Measurements from ENCODE around the gene SLC9A3.

The SLC9A3 gene

DNA sequence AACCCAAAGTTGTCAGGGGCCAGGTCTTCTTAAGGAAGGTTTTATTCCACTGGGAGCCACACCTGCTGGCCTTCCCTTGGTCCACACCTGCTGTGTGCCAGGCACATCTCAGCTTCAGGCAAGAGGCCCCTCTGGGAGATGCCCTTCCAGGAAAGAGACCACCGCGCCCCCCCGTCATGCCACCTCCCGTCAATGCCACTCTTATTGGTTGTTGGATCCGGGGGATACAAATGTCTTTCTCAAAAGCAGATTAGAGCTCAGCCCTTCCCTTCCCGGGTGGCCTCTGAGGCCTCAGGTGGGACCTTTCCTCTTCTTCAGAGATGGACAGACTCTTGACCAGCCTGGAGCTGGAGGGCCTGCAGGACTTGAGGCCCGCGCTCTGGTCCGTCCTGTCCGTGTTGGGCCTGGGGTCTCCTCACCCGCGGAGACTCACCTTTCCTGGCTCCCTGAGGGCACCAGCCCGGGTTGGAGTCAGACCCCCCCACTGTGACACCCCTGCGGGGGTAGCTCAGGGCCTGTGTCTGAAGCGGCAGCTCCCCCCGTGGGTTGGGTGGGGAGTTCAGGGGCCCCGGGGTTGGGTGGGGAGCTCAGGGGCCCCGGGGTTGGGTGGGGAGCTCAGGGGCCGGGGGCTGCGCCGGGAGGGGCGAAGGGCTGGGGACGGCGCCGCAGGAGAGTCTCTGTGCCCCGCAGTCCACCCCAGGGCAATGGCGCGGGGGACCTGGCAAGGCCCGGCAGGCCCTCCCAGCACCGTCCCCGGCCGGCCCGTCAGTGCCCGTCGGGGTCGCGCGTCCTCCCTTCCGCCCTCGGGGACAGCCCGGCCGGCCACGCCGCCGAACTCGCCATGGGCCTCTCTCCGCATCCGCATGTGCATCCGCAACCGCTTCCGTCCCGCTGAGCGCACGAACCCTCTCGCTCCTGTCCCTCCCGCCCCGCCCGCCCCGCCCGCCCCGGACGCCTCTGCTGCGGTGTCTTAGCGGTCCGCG lies 3.7 kb upstream of the SLC9A3 start:
- no peak overlapping the region for H3K27ac ChIP-seq
- no peak for TF ChIP-seq ZFX (IDR thresholded peaks at IDR 0.05; ENCODE audit: borderline replicate concordance)
- TF ChIP-seq, protein P1, sequence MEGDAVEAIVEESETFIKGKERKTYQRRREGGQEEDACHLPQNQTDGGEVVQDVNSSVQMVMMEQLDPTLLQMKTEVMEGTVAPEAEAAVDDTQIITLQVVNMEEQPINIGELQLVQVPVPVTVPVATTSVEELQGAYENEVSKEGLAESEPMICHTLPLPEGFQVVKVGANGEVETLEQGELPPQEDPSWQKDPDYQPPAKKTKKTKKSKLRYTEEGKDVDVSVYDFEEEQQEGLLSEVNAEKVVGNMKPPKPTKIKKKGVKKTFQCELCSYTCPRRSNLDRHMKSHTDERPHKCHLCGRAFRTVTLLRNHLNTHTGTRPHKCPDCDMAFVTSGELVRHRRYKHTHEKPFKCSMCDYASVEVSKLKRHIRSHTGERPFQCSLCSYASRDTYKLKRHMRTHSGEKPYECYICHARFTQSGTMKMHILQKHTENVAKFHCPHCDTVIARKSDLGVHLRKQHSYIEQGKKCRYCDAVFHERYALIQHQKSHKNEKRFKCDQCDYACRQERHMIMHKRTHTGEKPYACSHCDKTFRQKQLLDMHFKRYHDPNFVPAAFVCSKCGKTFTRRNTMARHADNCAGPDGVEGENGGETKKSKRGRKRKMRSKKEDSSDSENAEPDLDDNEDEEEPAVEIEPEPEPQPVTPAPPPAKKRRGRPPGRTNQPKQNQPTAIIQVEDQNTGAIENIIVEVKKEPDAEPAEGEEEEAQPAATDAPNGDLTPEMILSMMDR (IDR thresholded peaks at IDR 0.05): no peak

DNA sequence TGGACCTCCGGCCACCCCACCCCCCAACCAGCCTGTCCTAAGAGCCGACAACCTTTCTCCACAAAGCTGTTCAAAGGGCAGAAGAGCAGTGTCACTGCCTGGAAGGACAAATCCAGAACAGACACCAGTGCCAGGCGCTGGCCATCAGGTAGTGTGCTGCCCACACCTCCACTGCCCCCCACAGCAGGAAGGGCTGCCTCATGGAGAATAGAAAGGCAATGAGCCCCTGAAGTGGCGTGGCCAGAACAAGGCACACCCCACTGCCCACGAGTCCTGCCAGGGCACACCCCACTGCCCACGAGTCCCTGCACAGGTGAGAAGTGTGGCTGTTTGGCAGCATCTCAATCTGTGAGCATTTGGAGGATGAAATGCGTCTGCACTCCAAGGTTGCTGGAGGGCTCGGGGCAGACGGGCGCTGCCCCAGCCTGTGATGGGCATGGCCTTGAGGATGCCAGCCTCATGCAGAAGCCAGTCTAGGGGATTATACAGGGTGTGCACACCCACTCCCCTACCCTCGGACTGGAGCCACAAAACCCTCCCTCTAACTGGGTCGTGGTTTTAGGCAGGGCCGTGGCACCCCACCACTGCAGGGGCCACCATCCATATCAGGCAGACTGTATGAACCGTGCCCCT lies 2.3 kb upstream of the SLC9A3 start:
- TF ChIP-seq, protein P1 (IDR thresholded peaks at IDR 0.05): no peak
- no peak for TF ChIP-seq ZFX (IDR thresholded peaks at IDR 0.05; ENCODE audit: borderline replicate concordance)
- no peak overlapping the region for H3K27ac ChIP-seq

DNA sequence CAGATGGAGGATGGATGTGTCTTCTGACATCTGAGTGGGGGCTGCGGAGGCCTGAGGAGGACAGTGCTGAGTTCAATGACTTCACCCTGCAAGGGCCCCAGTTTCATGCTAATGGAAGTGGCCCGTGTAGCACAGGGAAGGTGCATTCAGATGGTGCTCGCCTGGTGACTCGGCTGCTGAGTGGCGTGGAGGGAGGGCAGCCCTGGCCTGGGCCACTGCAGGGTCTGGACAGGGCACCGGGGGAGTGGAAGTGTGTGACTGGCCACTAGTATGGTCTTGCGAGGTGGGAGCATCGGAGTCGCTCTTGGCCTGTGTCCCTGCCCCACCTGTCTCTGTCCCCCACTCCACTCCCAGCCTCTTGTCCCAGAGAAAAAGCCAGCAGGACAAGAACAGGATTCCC lies 1.7 kb upstream of the SLC9A3 start:
- H3K27ac ChIP-seq: no peak overlapping the region
- TF ChIP-seq, protein P1 (IDR thresholded peaks at IDR 0.05): no peak
- no peak for TF ChIP-seq ZFX (IDR thresholded peaks at IDR 0.05; ENCODE audit: borderline replicate concordance)

DNA sequence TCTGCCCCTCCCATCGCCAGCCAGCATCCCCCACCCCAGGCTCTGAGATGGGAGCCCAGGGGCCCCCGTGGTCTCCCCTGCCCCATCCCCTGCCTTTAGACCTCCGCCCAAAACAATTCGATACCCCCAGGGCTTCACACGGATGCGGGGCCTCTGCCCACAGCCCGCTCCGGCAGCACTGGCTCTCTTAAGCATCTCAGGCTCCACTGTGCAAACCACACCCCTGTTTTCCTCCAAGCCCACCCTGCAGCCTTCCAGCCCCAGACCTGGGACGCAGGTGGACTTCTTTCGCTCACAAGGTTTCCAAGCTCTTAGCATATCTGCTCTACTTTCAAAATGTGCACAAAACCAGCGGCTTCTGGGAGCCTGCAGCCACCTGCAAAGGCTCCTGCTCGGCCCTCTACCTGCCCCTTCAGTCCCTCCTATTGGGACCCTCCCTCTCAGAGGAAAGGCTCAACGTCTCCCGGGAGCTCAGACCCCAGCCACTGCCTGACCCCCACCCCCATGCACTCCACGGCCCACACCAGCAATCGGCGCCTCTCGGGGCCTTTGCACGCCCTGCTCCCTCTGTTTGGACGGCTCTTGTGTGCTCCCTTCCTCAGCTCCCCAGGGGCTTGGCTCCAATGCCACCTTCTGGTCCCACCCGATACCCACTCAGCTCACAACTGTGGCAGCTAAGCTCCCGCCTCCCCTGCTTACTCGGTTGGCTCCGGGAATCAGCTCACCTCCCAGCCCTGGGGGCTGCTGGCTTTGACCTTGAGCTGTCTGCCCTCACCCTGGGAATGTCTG lies 918 bp upstream of the SLC9A3 start:
- no peak overlapping the region for H3K27ac ChIP-seq
- TF ChIP-seq, protein P1 (IDR thresholded peaks at IDR 0.05): no peak
- no peak for TF ChIP-seq ZFX (IDR thresholded peaks at IDR 0.05; ENCODE audit: borderline replicate concordance)

DNA sequence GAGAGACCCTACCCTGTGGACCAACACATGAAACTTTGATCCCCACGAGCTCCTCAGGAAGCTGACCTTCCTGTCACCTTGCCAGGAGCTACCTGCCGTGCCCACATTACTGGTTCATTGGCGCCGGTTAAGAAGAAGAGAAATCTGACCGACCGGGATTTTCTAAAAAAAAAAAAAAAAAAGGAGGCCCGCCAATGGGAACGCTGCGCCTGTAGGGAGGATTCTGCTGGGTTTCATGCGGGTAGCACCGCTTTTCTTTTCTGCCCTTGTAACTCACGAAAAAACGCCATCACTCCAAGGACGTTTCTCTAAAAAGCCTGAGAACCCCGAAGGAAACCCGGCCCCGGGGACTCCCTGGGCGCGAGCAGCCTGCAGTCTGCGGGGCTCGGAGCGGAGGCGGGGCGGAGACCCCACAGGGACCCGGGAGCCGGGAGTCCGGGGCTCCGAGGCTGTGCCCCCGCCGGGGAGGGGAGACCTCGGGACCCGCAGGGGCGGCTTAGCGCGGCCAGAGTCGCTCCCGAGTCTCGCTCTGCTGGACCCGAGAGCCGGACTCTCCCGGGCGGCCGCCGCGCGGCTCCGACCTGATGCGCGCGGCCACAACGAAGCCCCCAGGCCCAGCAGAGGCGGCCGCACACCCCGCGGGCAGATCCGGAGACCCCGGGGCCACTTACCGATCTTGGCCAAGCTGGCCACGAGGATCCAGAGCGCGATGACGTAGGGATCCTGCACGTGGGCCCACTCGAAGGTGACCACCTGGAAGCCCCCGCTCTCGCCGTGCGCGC lies 617 bp downstream of the SLC9A3 start:
- no peak overlapping the region for H3K27ac ChIP-seq
- no peak for TF ChIP-seq ZFX (IDR thresholded peaks at IDR 0.05; ENCODE audit: borderline replicate concordance)
- TF ChIP-seq, protein P1 (IDR thresholded peaks at IDR 0.05): no peak

DNA sequence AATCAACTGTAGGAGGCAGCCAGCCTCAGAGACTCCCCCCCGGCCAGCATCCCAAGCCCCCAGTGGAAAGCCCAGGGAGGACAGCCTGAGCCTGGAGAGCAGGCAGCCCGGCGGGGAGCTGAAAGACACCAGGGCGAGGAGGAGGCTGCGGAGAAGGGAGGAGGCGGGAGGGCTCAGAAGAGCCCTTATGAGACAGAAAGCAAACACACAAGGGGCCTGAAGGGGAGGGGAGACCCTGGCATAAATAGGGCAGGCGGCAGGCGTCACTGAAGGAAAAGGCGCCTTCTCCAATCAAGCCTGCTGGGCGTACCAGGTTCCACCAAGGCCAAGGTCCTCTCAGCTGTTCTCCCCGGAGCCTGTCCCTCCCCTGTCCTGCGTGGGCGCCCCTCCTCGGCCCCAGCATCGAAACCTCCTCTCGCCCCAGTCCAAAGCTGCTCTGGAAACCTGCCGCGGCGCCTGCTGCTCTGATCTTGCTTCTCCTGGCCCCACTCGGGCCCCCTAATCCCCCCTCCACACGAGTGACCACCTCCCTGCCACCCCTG lies 1.3 kb downstream of the SLC9A3 start:
- TF ChIP-seq, protein P1 (IDR thresholded peaks at IDR 0.05): no peak
- TF ChIP-seq ZFX (IDR thresholded peaks at IDR 0.05; ENCODE audit: borderline replicate concordance): no peak
- no peak overlapping the region for H3K27ac ChIP-seq

Data from 22Rv1 (cell line).